ENCODE measurements around the gene TMOD2.

DNA sequence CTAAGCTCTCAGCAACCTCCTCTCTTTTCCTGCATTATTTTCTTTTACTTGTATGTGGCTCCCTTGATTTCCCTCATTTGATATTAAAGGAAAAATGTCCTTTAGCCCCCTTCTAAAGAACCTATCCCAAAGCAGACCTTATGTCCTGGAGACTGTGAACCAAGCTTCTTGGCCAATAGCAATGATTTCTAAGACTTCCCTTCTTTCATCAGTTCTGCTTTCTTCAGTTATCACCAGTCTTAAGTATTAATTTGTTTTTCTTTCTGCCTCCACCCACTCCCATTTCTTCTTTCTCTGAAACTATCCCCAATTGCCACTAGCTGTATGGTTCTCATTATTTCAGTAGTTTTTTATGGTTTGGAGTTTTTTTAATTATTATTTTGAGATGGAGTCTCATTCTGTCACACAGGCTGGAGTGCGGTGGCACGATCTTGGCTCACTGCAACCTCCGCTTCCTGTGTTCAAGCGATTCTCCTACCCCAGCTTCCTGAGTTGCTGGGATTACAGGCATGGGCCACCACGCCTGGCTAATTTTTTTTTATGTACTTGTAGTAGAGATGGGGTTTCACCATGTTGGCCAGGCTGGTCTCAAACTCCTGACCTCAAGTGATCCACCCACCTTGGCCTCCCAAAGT, 90.1 kb downstream of the TMOD2 start:
- TF ChIP-seq EGR1 (IDR thresholded peaks at IDR 0.05; ENCODE audit: borderline replicate concordance, low read depth, low read length) (no peak), CEBPB (IDR thresholded peaks at IDR 0.05; ENCODE audit: low read depth, low read length) (no peak), POLR2AphosphoS5 (IDR thresholded peaks at IDR 0.05; ENCODE audit: low read depth, low read length) (no peak), EZH2 (IDR thresholded peaks at IDR 0.05; ENCODE audit: low read depth, low read length, severe bottlenecking) (no peak), BCL11A (IDR thresholded peaks at IDR 0.05; ENCODE audit: low read depth in 2 of 2, low read length in 2 of 2) (no peak), POLR2A (IDR thresholded peaks at IDR 0.05; ENCODE audit: control extremely low read depth in 1 of 2, low read depth in 2 of 2, low read length in 2 of 2) (no peak), RBBP5 (IDR thresholded peaks at IDR 0.05; ENCODE audit: borderline replicate concordance, low read depth, low read length) (no peak), ZNF274 (IDR thresholded peaks at IDR 0.05; ENCODE audit: borderline replicate concordance, extremely low read depth, low read length) (no peak), RFX5 (IDR thresholded peaks at IDR 0.05; ENCODE audit: borderline replicate concordance, low read depth, low read length) (no peak), CREB1 (IDR thresholded peaks at IDR 0.05) (no peak), SIX5 (IDR thresholded peaks at IDR 0.05; ENCODE audit: low read depth, low read length) (no peak)
- TF ChIP-seq, protein P1, sequence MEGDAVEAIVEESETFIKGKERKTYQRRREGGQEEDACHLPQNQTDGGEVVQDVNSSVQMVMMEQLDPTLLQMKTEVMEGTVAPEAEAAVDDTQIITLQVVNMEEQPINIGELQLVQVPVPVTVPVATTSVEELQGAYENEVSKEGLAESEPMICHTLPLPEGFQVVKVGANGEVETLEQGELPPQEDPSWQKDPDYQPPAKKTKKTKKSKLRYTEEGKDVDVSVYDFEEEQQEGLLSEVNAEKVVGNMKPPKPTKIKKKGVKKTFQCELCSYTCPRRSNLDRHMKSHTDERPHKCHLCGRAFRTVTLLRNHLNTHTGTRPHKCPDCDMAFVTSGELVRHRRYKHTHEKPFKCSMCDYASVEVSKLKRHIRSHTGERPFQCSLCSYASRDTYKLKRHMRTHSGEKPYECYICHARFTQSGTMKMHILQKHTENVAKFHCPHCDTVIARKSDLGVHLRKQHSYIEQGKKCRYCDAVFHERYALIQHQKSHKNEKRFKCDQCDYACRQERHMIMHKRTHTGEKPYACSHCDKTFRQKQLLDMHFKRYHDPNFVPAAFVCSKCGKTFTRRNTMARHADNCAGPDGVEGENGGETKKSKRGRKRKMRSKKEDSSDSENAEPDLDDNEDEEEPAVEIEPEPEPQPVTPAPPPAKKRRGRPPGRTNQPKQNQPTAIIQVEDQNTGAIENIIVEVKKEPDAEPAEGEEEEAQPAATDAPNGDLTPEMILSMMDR (IDR thresholded peaks at IDR 0.05; ENCODE audit: control extremely low read depth in 1 of 3, insufficient read depth in 1 of 3, low read depth in 1 of 3, low read length in 3 of 3), result no peak

All from H1 (cell line).